ENCODE results near the gene PACSIN2. TPM values are rescaled to one million over a fixed set of nuclear protein-coding genes. Genes with fewer than 3 reads are reported as not detected.
"Not testable (repeated sequence)": the region's sequence is repeated elsewhere in the genome, so short reads cannot be mapped to it uniquely, and the experiment has no call there.

Gene PACSIN2
- total RNA-seq, 1 experiment from 2014 or later: 175 TPM

GRCh38 chr22:42925598-42925997, 89.4 kb downstream of the PACSIN2 start:
- in situ Hi-C loops (cut with HindIII; ENCODE audit: low pct_unique_long_range_greater_than_20kb, low sequenced_read_pairs): no loop called here
- DNase-seq (ENCODE audit: low read depth): no peak

DNA sequence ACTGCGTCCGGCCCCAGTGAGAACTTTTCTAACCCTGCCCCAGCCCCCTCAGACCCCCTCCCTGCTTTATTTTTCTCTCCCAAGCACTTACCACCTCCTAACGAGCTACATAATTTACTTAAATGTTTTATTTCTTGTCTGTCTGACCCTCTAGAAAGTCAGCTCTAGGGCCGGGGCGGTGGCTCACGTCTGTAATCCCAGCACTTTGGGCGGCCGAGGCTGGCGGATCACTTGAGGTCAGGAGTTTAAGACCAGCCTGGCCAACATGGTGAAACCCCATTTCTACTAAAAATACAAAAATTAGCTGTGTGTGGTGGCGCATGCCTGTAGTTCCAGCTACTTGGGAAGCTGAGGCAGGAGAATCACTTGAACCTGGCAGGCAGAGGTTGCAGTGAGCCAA, 89.9 kb downstream of the PACSIN2 start:
- in situ Hi-C loops (cut with HindIII; ENCODE audit: low pct_unique_long_range_greater_than_20kb, low sequenced_read_pairs); DNase-seq (ENCODE audit: low read depth): not testable (repeated sequence)

DNA sequence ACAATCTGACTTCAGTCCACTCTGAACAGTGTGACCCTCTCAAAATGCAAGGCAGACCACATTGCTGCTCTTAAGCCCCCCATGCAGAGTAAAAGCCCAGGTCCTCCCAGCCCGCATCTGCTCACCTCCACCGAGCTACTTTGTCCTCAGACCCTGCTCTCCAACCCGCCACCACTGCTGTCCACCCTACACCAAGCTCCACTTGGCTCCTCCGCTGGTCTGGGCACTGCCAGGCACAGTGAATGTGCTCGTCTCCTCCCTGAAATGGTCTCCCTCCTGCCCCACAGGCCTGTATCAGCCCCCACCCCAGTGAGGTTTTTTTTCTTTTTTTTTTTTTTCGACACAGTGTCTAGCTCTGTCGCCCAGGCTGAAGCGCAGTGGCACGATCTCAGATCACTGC, 90.5 kb downstream of the PACSIN2 start:
- DNase-seq (ENCODE audit: low read depth): no peak
- in situ Hi-C loops (cut with HindIII; ENCODE audit: low pct_unique_long_range_greater_than_20kb, low sequenced_read_pairs): no loop called here

DNA sequence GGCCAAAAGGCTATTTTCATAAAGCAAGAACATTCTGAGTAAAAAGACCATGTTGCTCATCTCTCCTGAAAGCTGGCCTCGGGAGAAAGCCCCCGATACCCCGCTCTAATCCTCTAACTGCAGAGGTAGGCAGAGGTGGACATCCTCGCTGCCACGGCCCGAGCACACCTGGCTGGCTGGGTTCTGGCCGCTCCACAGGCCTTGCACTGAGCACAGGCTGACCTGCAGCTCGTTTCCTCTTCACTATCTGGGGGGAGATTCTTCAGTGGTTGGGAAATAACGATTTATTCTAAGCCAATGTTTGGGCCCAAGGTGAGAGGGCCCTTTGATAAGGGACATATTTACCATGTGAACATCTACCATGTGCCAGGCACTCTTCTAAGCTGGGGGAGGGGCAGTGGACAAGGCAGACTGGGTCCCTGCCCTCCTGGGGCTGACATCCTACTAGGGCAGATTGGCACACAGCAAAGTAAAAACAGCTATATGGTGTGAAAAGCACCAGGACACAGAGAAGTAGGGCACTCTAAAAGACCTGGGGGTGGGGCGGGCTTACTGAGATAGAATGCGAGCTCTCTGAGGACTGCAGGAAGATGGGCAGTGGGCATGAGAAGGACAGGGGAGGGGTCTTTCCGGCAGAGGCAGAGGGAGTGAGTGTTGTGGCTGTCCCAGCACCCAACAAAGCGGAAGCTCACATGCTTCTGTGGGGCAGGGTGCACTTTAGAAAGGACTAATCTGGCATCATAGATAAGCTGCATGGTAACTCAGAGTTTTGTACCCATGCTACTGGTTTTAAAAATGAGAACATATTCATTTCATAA, 92.4 kb downstream of the PACSIN2 start:
- in situ Hi-C loops (cut with HindIII; ENCODE audit: low pct_unique_long_range_greater_than_20kb, low sequenced_read_pairs): no loop called here
- no peak for DNase-seq (ENCODE audit: low read depth)

GRCh38 chr22:42920101-42920820, 94.7 kb downstream of the PACSIN2 start:
- in situ Hi-C loops (cut with HindIII; ENCODE audit: low pct_unique_long_range_greater_than_20kb, low sequenced_read_pairs): no loop called here
- no peak for DNase-seq (ENCODE audit: low read depth)

DNA sequence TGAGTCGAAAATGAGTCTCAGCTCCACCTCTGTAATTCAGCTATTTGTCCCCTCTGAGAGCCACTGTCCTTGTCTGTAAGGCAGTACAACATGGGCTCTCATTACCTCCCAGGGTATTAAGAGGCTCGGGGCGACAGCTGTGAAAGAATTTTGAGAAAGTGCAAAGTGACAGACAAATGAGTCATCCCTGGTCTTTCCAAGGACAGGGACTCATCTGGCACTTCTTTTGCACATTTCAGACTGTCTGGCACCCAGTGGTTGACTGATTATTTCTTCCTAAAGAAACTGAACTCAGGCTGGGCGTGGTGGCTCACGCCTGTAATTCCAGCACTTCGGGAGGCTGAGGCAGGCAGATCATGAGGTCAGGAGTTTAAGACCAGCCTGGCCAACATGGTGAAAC, 95.8 kb downstream of the PACSIN2 start:
- in situ Hi-C loops (cut with HindIII; ENCODE audit: low pct_unique_long_range_greater_than_20kb, low sequenced_read_pairs): no loop called here
- peak; percentile 56 for DNase-seq (ENCODE audit: low read depth)

GRCh38 chr22:42918500-42918899, 96.4 kb downstream of the PACSIN2 start:
- in situ Hi-C loops (cut with HindIII; ENCODE audit: low pct_unique_long_range_greater_than_20kb, low sequenced_read_pairs): no loop called here
- no peak for DNase-seq (ENCODE audit: low read depth)

DNA sequence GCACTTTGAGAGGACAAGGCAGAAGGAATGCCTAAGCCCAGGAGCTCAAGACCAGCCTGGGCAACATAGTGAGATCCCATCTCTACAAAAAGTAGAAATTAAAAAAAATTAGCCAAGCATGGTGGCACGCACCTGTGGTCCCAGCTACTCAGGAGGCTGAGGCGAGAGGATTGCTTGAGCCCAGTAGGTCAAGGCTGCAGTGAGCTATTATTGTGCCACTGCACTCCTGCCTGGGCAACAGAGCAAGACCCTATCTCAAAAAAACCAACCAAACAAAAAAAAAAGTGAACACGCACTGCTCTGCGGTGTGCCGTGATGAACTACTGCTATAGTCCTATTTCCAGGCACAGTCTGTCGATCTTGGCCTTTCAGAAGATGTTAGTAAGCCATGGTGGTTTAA, 97.6 kb downstream of the PACSIN2 start:
- DNase-seq (ENCODE audit: low read depth); in situ Hi-C loops (cut with HindIII; ENCODE audit: low pct_unique_long_range_greater_than_20kb, low sequenced_read_pairs): not testable (repeated sequence)

GRCh38 chr22:42915980-42916765, 98.8 kb downstream of the PACSIN2 start:
- no peak for DNase-seq (ENCODE audit: low read depth)
- in situ Hi-C loops (cut with HindIII; ENCODE audit: low pct_unique_long_range_greater_than_20kb, low sequenced_read_pairs): no loop called here

DNA sequence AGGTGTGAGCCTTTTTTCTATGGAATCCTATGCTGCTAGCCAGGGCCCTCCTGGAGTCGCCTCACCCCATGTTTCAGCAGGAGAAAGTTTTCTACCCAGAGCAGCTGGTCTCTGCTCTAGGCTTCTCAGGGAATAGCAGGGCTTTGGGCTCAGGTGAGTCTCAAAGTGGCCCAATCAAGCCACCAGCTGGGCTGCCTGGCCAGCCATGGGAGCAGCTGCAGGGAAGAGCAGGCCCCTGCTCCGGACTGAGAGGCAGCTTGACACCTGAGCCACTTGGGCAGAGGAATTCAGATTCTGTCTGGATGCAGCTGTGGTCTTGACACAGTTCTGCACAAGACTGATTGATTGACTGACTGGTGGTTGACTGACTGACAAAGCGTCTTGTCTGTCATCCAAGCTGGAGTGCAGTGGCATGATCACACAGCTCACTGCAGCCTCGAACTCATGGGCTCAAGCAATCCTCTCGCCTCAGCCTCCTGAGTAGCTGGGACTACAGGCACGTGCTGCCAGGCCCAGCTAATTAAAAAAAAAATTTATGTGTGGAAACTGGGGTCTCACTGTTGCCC, 100.4 kb downstream of the PACSIN2 start:
- DNase-seq (ENCODE audit: low read depth): no peak
- in situ Hi-C loops (cut with HindIII; ENCODE audit: low pct_unique_long_range_greater_than_20kb, low sequenced_read_pairs): no loop called here

GRCh38 chr22:42913874-42914510, 101.0 kb downstream of the PACSIN2 start:
- DNase-seq (ENCODE audit: low read depth): no peak
- in situ Hi-C loops (cut with HindIII; ENCODE audit: low pct_unique_long_range_greater_than_20kb, low sequenced_read_pairs): no loop called here

GRCh38 chr22:42912059-42912458, 102.9 kb downstream of the PACSIN2 start:
- in situ Hi-C loops (cut with HindIII; ENCODE audit: low pct_unique_long_range_greater_than_20kb, low sequenced_read_pairs): no loop called here
- DNase-seq (ENCODE audit: low read depth): no peak

DNA sequence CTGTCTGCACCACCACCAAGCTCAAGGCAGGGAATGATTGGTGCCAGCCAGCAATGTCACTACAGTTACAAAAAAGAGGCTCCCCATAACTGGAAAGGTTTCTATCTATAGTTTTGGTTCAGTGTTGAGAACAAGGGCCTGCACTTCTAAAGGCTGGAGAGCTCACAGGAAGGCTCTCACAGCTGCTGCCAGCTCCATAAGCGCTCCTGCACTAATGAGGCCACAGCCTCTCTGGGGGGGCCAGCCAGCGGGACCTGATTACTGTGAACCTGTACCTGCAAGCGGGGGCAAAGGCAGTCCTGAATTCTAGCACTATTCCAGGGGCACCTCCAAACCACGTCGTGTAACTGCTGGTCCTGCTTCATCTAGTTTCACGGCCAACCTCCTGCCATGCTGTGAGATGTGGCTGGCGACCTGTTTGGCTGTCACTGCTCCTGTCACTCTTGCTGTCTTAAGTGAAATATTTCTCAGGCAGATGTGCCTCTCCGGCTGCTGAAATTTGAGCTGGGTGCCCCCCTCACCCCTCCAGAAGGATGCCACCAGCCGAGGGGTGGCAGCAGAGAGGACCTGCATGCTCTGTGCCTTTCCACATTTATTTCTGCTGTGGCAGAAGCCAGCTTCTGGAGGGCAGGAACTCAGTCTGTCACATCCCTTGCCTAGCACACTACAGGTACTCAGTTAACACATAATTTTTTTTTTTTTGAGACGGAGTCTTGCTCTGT, 104.6 kb downstream of the PACSIN2 start:
- no peak for DNase-seq (ENCODE audit: low read depth)
- in situ Hi-C loops (cut with HindIII; ENCODE audit: low pct_unique_long_range_greater_than_20kb, low sequenced_read_pairs): no loop called here

DNA sequence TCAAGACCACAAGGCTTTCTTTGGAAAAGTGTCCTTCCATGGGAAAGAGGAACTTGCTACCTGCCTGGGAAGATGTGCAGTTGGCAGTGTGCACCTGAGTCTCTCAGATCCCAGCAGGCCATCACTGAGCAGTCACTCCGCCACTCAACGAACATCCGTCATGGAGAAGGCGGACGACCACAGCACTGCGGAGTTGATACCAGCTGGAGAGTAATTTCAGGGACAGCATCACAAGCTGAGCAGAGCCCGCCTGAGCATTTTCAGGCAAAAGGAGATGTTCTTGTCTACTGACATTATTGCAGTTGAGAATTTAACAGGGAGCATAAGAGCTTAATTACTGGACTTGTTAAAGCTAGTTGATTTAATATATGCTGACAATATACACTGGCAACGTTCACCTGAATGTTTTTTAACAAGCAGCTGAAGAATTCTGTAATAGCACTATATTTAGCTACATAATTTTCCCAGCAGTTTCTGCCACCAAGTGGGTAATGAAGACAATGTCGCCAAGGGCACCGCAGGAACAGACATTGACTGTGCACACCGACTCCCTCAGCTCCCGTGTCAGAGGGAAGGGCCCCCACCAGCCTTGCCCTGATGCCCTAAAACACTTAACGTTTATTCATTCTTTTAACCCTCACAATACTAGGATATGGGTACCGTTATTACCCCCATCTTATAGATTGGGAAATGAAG, 105.4 kb downstream of the PACSIN2 start:
- in situ Hi-C loops (cut with HindIII; ENCODE audit: low pct_unique_long_range_greater_than_20kb, low sequenced_read_pairs): no loop called here

DNA sequence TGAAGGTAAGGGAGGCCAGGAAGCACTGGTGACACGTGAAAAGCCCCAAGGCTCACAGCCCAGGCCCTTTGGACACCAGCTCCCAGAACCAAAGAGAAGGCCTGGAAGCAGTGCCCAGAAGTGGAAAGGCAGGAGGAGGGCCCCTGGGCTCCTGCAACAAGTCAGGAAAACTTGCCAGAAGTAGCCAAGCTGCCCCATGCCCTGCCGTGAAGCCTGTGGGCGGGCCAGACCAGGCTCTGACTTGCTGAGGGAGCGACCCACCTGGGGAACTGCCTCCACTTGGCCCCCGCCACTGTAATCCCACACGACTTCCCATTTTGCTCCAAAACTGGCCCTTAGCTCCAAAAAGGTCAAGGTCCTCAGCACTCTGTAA, 106.6 kb downstream of the PACSIN2 start:
- no peak for DNase-seq (ENCODE audit: low read depth)
- in situ Hi-C loops (cut with HindIII; ENCODE audit: low pct_unique_long_range_greater_than_20kb, low sequenced_read_pairs): no loop called here

More for the DNA sequence above, 105.4 kb downstream of the PACSIN2 start:
- DNase-seq (ENCODE audit: low read depth): no peak

DNA sequence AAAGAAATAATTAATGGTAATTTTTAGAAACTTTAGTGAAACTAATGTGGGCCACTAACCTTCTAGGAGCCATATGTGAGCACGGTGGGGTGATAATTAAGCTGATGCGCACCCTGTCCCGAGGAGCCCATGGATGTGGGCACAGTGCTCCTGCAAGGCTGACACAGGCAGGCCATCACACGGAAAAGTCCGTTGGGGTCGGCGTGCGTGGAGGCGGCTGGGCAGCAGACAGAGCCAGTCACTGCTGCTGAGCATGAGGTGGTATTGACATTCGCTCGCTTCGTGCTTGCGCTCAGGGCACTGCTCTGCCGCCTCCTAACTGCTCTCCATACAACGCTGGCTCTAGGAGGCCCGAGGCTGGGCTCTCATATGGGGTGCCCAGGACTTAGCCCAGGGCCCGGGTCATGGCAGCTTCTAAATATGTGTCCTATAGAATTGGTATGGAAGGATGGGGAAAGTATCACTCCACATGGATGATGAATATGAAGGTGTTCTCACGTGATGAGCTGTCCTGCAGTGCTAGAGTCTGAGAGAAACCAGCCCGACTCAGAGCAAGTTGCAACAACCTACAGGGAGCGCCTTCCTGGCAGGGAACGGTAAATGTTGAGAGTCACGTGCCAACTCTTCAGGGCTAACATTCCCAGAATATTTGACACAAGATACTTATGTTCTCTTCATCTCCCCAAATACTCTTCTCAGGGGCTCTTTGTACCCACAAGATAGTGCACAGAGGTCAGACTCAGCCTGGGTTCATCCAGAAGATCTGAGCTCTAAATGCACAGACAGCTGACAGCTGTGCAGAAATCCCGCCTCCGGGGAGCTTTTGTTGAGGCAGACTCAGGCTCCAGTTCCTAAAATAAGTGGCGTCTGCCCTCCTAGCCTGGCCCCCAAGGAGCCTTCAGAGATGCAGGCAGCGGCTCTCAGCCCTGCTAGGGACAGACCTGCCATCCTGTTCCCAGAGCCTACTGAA, 107.3 kb downstream of the PACSIN2 start:
- in situ Hi-C loops (cut with HindIII; ENCODE audit: low pct_unique_long_range_greater_than_20kb, low sequenced_read_pairs): no loop called here
- DNase-seq (ENCODE audit: low read depth): no peak

Measured in Caki2 (cell line).